Gastroesophageal sphincter (tissue), 3 donors: Measurements from ENCODE around the gene HMGN4.

ENCODE experiments used
- CTCF ChIP-seq, 4 experiments: fragments of 200-600 bp in 2 of 4; fragments of 450-650 bp in 2 of 4; sonication (generic) in 1 of 4; IDR thresholded peaks; one replicate each; pipeline ENCODE4 v1.5.1; 2017 to 2019; ENCODE audit warnings: antibody characterized with exemption in 4 of 4, mild to moderate bottlenecking in 2 of 4, moderate library complexity in 2 of 4
- EP300 ChIP-seq: sonication (generic); formaldehyde crosslinking; IDR thresholded peaks from one replicate; pipeline ENCODE4 v1.6.1; 2017; ENCODE audit warnings: antibody characterized with exemption, mild to moderate bottlenecking
- POLR2A ChIP-seq, 2 donors: fragments of 450-650 bp; IDR thresholded peaks; one replicate each; pipeline ENCODE4 v1.6.1; 2017; ENCODE audit warnings: antibody characterized with exemption in 2 of 2, mild to moderate bottlenecking in 2 of 2, moderate library complexity in 1 of 2

GRCh38 chr6:26507658-26508057 lies 30.5 kb upstream of the HMGN4 start:
- TF ChIP-seq POLR2A (IDR thresholded peaks at IDR 0.05) (no peak), CTCF (IDR thresholded peaks at IDR 0.05) (no peak), EP300 (no peak)
